Activated T-cell treated with anti-CD3 and anti-CD28 coated beads for 24 hours (primary cell): Measurements from ENCODE around the gene TTC7B.

Experiments used
- DNase-seq: peaks from one replicate; pipeline ENCODE4 v3.0.0-alpha.2; 2020; ENCODE audit warnings: low read depth

TTC7B gene

DNA sequence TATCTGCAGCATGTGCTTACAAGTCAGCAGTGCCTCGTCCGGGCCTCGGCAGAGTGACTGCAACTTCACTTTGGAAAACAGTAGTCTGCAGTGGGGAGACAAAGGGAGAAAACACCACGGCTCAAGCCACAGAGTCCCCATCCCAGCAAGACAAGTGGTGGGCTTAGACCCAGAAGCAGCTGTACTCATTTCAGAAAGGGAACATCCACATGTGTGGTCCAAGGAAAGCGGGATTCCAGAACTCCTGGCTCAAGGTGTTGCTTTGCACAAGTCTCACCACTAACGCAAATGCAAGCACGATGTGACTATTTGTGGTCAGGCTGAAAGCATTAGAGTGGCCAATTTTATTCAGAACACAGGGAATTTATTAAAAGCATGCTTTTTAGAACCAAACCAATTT, 198.3 kb downstream of the TTC7B start:
- no peak for DNase-seq

DNA sequence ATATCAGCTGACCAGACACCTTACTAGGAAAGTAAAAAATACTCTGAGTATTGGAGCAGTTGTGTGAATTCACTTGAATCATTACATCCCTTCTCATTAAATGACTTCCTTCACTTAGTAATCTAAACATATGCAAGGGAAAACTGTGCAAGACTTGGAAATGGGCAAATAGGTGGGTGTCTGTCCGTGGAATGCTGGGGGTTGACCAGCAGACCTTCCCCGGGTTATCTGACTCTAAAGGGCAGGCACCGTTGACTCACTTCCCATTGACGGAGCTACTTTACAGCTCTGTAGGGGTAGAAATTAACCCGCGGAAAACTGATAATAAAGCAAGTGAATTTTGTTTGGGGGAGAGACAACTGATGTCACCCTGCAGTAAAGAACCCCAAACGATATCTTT, 199.3 kb downstream of the TTC7B start:
- DNase-seq = no peak

DNA sequence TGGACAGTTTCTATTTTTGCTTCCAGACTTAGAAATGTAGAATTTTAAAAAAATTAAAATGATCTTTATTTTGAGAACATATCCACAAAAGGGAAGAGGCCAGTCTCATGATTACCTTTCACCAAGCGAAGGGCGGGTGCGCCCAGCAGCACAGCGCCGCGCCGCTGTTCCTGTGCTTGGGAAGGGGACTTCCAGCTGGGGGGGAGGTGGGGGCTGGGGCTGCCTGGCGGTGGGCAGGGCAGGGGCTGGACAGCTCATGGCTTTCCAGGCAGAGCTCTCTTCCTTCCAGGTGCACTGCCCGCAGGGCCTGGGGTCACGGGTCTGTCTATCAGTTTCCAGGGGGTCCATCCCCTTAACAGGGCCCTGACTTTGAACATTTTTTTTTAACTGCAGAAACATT, 199.9 kb downstream of the TTC7B start:
- no peak for DNase-seq

DNA sequence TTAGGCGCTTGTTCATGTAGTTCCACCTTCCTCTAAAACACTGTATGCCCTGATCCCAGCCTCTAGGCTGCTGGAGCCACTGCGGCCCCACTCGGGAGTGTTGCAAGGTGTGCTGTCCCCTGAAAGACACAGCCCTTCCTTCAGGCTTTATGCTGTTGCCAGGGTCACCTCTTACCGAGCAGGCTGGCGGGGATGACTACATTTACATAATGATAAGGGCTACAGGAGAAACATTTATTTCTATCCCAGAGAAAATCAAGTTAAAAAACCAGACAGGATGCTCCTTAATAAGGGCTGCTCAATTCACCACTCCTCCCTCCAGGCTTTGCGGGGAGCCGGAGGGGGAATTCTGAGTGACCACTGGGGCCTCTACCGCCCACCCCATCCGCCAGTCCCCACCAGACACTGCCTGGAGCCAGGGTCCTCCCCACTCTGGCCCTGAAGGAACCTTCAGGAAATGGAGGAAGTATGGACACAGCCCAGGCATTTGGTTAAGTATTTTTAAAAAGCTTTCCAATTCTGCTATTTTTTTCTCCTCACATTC, 200.6 kb downstream of the TTC7B start:
- DNase-seq = no peak

DNA sequence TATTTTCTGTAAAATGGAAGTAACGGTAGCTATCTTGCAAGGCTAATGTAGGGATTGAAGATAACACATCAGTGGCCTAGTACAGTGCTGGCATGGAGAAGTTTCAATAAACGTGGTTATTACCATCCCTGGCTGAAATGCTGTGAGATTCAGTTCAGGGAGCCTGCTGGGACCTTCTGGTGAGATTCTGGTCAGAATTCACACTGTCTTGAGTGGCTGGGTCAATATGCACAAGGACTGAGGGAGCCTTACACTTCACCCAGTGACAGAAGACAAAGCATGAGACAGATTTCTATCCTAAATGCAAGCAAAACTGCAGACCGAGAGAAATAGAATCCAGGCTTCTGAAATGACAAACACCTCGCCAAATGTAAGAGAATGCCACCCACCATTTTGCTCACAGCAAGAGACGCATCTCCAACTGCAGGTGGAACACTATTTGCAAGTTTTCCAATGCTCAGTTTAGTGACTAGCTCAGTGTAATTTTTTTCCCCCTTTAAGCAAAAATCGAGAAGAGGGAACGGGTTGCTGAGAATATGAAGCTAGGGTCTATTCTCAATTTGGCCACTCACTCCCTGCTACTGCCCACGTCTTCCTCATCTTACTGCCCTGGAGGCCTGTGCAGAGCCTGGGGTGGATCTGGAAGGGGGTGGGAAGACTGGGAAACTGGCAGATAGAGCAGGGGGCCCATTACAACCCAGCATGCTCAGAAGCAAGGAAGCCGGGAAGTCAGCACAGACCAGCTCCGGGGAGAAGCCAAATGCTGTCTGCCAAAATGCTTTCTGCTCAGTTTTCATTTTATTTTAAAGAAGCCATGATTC, 201.3 kb downstream of the TTC7B start:
- no peak for DNase-seq

DNA sequence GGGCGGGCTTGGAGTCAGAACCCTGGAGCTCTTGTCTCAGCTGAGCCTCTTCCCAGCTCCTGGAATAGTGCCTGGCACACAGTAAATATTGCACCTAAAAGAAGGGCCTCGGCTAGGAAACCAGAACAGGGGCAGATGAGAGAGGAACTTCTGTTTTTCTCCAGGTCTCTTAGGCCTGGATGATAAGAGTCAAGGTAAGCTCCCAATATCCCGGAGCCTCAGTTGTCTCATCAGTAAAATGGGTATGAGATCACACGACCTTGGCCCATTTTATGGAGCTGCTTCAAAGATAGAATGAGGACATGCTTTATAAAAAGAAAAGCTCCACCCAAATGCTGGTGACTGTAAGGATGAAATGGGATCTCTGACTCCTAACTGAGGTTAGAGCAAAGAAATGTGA, 202.2 kb downstream of the TTC7B start:
- DNase-seq = no peak

DNA sequence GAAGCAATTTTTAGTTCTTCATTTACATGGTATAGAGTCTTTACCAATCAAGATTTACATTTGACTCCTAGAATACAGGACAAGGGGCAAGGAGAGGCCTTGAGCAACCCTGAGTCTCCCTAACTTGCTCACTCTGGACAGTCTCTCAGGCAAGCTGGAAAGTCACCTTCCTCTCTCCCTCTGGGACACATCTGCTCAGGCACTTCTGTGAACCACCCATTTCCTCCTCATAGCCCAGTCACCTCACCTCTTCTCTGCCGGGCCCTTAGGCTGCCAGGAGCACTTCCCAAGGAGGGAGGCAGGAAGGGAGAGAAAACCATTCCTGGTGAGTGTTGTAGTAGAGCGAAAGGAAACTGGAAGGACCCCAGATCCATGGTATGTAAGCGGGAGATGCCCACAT, 202.8 kb downstream of the TTC7B start:
- no peak for DNase-seq

DNA sequence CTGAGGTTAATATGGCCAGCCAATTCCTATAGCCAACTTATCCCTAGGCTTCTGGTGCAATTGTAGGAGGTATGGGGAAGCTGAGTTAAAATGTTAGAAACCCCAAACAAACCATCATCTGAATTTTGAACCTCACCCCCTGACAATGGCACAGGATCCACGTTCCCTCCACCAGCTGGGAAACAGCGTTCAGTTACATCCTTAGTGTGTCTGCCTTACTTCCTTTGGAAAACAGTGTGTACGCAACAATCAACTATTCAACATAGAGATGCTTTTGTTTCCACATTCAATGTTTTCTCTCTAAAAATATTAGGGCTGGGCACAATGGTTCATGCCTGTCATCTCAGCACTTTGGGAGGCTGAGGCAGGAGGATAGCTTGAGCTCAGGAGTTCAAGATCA, 203.4 kb downstream of the TTC7B start:
- DNase-seq = no peak

DNA sequence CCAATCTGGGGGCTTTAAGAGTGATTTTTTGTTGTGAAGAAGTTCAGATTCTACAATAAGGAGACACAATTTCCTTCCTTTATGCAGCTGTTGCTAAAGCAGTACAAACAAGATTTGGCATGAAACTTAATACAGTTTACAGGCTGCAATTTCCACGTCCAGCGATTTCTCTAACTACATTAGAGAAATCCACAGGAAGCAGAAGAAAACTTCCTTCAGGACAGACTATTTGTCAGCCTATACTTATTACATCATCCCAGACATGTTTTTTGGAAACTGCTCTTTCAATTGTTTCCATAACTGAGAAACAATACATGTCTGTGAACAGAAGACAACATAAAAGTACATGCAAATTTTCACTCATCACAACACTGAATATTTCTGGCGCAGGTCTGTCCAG, 204.3 kb downstream of the TTC7B start:
- DNase-seq = no peak

DNA sequence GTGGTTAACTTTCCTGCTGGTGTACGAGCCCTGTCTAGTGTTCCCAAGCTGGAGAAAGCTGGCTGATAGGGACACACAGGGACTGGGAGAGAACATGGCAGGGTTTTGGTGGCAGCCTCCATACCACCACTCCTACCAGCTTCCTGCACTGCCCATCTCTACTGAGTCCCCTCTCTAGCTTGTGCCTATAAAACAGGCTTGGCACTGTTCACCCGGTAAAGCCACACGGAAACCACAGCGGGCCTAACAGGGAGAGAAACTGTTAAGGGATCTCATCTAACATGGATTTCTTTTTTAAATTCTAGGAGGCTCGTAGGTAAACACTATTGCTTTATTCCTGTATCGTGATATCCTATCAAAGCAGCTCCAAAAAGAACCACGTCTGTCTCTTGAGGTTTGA, 204.7 kb downstream of the TTC7B start:
- DNase-seq = no peak

DNA sequence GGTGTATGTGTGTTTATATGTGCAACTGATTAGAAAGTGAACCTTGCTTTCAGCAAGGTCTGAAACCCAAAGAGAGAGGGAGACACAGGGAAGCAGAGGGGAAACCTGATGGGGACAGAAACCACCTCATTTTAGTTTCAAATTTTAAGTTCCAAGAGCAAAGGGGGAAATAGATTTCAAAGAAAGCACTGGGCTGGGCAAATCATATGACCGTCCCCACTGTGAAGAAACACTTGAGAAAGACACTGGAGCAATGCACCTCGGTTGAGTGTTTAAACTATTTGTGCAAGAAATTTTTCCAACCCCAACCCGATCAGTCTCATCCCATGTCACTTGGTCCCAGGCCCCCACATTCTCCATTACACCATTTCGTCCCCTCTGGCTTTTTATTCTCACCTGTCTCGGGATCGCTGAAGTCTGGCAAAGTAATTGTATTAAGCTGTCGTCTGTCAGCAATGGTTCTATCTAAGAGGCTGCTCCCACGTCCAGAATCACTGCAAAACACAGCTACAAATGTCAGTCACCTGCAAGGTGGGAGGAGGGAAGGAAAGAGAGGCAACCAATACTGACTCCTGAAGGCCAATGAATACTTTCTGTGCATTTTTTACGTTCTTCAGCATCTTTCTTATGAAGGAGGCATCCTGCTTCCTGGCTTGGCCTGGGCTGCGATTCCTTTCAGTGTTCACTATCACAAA, 205.7 kb downstream of the TTC7B start:
- no peak for DNase-seq

DNA sequence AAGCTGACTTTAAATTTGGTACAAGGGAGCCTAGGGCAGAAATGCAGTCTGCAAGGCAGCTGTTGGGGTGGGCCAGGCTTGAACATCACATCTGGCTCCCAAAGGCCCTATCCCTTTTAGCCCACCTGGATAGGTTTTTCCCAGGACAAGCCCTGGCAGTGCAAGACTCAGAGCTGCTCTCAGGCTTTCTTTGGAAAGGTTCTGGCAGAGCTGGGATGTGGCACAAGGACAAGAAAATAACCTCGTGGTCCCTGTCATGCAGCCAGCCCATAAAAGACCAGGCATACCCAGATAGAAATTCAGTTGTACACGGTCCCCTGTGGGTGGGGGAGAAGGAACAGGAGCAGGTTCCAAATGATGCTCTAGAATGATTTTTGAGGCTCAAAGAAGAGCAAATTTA, 206.9 kb downstream of the TTC7B start:
- no peak for DNase-seq

DNA sequence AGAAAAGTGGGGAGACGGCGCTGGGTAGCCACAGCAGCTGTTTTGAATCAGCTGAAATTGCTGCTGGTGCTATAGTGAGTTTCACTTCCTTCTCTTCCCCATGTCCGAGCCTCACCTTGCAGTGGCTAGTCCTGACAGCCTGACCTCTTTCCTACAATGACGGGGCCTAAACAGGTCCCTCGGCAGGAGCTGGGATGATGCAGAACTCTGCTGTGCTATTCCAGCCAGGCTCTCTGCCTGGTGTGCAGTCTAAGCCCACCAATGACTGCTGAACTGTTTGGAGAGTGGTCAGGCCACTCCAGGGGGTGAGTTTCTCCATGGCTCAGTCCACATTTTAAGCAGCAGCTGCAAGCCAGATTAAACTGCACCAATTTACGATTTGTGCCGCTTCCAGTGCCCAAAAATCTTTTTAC, 207.3 kb downstream of the TTC7B start:
- no peak for DNase-seq

DNA sequence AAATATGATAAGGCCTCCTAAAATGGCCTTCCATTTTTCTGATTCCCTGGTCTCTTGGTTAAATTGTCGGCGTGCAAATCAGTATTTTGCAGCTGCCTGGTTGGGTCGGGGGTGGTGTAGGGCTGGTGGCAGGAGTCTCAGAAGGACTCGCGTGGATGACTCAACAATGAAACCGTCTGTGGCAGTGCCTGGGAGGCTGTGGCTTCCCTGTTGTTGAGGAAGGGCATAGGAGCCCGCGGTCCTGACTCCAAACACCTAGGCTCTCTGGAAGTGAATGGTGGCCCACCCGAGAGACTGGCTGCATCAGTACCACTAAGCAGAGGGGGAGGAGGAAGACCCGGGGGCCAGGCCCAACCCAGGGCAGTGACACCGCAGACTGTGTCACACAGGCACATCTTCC, 207.9 kb downstream of the TTC7B start:
- no peak for DNase-seq

DNA sequence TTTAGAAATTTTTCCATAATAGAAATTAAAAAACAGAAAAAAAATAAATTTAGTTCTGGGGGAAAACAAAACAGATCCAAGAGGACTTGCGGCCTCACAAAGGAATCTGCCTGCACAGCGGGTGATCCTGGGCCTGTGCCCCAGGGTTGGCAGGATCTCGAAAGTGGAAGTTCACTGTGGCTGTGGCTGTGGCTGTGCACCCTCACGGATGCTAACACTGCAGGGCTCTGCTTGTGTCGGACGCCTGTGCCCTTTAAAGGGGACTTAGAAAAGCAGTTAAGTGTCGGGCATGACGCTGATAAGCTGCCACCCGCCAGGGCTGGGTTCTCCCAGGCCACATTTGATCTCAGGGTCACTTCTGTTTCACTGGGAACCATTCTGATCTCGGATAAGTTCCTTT, 209.1 kb downstream of the TTC7B start:
- DNase-seq = no peak

DNA sequence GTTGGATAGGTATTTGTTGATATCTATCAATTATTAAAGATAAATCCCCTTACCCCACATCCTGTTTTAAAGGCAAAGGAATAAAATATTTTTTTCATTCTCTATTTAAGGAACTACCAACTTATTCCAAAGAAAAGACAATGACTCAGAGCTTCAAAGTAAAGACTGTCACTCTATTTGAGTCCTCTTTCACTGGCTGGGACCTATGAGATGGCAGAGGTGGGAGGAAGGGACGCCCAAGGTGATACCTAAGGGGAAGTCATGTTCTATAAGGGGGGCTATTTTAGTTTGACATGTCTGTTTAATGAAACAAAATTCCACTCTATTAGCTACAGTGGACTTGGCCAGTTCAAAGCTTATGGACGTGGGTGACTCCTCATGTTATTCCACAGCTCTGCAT, 209.8 kb downstream of the TTC7B start:
- DNase-seq = no peak

DNA sequence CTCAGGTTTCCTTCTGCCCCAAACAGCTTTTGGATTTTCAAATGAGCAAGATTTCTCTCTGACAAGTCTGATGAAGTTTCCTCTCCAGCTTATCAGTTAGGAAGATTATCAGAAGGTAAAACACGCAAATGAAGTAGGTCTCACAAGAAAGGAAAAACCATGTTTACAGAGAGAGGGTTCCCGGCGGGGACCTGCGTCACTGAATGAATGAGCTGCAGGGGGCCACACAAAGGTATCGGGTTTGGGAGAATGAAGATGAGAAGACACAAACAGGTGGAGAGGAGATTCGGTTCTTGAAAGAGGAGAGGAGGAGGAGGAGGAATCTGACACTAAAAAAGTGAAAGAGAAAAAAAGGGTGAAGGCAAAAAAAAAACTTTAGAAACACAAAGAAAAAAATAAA, 210.8 kb downstream of the TTC7B start:
- no peak for DNase-seq

DNA sequence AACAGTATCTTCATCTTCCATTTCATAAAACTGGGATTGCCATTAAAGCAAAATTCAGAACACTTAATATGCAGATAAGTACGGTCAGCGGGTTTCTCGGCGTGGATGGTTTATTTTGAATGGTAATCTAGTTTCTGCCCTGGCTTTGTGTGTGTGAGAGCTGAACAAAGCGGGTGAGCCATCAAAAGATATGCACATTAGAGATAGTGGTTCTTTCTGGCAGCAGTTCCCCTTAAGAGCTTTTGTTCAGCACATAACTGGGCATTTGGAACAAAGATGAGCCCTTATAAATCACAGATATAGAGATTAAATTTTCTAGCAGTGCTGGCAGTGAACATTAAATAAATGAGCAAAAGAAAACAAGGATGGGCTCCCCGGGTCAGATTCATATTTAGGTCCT, 211.9 kb downstream of the TTC7B start:
- no peak for DNase-seq

DNA sequence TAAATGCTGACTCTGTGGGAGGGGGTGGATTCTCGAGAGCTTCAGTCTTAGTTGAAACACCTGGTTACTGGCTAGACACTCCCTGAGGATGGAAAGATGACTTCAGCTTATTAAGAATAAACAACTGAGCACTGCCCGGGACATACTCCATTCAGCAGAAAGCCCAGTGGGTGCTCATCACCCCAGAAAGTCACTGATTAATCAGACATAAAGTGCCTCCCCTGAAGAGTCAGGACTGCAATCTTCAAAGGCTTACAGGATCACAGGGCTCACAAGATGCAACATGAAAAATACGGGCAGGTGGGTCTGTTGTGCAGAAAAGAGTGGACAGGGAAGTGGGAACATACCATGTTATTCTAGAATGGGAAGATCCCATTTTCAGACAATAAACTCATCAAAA, 212.4 kb downstream of the TTC7B start:
- DNase-seq = no peak

DNA sequence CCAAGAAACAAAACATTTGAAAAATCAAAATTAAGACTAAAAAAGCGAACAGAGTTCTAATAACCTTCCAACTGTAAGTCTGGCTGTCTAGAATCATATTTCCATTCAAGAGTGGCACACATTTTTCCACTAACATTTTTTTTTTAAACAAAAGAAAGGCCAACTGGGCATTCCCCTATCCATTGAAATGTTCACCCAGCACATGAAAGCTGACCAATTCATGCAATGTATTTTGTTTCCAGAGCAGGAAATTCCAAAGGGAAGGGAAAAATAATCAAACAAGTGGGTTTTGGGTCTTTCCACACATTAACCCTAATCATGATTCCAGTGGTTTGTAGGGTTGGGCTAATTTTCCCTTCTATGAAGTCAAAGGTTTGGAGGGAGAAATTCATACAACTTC, 212.9 kb downstream of the TTC7B start:
- no peak for DNase-seq

DNA sequence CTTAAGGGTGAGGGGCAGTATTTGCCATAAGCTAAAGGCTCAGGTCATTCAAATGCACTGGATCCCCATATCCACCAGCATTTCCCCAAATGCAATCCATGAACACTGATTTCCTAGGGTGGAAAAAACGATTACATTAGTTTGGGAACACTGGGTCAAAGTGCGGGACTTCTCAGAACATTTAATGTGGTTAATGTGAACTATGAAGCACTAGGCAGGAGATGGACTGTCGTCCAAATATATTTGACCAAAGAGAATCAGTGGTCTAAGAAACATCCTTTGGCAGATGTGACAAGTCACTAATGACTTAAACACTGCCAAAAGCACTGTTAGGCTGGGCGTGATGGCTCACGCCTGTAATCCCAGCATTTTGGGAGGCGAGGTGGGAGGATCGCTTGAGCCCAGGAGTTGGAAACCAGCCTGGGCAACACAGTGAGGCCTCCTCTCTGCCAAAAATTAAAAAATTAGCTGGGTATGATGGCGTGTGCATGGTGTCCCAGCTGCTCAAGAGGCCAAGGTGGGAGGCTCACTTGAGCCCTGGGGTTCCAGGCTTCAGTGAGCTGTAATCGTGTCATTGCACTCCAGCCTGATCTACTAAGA, 214.0 kb downstream of the TTC7B start:
- DNase-seq = no peak

DNA sequence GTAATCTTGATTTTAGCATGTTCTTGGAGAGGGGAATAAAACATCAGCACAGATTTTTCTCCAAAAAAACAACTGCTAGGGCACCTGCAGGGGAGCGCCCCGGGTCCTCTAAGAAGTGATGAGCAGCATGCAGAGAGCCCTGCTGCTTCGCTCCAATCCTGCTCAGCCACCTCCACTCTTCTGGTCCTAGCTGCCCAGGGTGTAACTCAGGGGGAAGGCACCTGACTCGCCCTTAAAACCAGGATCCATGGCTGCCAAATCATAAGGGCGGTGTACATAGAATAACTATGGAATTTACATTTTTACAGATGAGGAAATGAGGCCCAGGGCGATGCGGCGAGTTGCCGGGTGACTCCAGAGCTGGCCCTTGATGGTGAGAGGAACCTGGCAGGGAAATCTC, 214.7 kb downstream of the TTC7B start:
- no peak for DNase-seq

DNA sequence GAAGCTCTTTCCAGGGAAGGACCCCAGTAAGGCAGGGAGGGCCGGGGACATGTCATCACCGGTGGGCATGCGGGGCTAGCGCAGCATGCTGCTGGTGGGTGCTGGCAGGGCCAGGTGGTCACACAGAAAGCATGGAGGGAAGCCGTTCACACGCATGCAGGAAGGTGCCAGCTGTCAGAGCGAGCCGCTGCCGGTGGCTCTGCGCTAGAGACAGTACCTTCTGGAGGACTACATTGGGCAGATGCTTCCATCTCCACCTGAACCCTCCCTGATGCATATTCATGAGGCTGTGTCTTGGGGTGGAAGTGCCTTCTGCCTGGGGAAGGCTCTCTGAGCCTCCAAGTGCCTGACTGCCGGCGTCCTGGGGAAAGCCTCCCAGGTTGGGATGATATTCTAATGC, 215.6 kb downstream of the TTC7B start:
- DNase-seq = no peak
